Activated B cell treated with CpG ODN at 0.5 μM for 24 hours (primary cell): Measurements from ENCODE around the gene SH3D19. TPM values are rescaled to one million over a fixed set of nuclear protein-coding genes. Genes with fewer than 3 reads are reported as not detected.
"Not testable (repeated sequence)": the region's sequence is repeated elsewhere in the genome, so short reads cannot be mapped to it uniquely, and the experiment has no call there.

Source experiments
- ATAC-seq: fragments of 200-7000 bp; cut with Tn5 transposase; one replicate; pipeline ENCODE4 v1.10.0; 2021; ENCODE audit warnings: low read depth, mild to moderate bottlenecking, moderate library complexity
- CTCF ChIA-PET: fragments of 350-600 bp; sonication (Branson Sonifier 250); formaldehyde crosslinking; loops from one replicate; lab custom pipeline; 2021; ENCODE audit warnings: antibody characterized with exemption; lab: Charles Lee
- POLR2A ChIA-PET: fragments of 350-600 bp; sonication (Branson Sonifier 250); formaldehyde crosslinking; loops from one replicate; lab custom pipeline; 2021; ENCODE audit warnings: antibody characterized with exemption; lab: Charles Lee
- DNase-seq: peaks from one replicate; pipeline ENCODE4 v3.0.0; 2022
- H3K27ac Mint-ChIP-seq: one replicate; pipeline ENCODE4 v1.8.0; 2020; ENCODE audit warnings: mixed read lengths
- H3K27me3 Mint-ChIP-seq: one replicate; pipeline ENCODE4 v1.8.0; 2021; ENCODE audit warnings: mixed read lengths
- H3K36me3 Mint-ChIP-seq: one replicate; pipeline ENCODE4 v1.8.0; 2021; ENCODE audit warnings: low read depth, mixed read lengths
- H3K4me1 Mint-ChIP-seq: one replicate; pipeline ENCODE4 v1.8.0; 2021; ENCODE audit warnings: mixed read lengths
- H3K4me3 Mint-ChIP-seq: one replicate; pipeline ENCODE4 v1.8.0; 2020; ENCODE audit warnings: mild to moderate bottlenecking, mixed read lengths
- H3K9me3 Mint-ChIP-seq: one replicate; pipeline ENCODE4 v1.8.0; 2020; ENCODE audit warnings: mixed read lengths
- intact Hi-C: fragments of 100-400 bp; cut with micrococcal nuclease; formaldehyde crosslinking; loops from one replicate; pipeline ENCODE4 v1.15.1; 2024
- total RNA-seq: library from RNA; stranded (reverse); gene quantifications from 2 replicates; pipeline ENCODE4 v1.2.3, GENCODE V29; 2022
- TF ChIP-seq, protein P1 (sequence below): fragments of 200-600 bp; IDR thresholded peaks from one replicate; pipeline ENCODE4 v1.8.0; 2022; ENCODE audit warnings: antibody characterized with exemption, mild to moderate bottlenecking

The SH3D19 gene
- total RNA-seq, 1 donor from 2014 or later, result not detected

DNA sequence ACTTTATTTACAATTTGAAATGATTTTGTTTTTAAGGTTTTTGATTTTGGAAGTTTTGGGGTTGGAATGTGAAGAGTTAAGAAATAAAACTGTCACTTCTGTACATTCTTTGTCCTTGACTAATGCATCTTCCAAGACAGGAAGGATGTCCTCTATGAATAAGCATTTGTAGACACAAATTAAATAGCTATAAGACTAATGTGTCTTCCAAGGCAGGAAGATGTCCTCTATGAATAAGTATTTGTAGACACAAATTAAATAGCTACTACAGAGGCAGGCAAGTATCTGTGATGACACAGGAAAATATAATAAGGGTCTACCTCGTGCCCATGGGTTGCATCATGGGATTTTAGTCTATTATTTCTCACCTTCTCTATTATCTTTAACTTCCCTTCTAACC, 33.9 kb downstream of the SH3D19 start:
- H3K9me3 Mint-ChIP-seq, result peaks cover 4% of the 10 kb centered on the region

DNA sequence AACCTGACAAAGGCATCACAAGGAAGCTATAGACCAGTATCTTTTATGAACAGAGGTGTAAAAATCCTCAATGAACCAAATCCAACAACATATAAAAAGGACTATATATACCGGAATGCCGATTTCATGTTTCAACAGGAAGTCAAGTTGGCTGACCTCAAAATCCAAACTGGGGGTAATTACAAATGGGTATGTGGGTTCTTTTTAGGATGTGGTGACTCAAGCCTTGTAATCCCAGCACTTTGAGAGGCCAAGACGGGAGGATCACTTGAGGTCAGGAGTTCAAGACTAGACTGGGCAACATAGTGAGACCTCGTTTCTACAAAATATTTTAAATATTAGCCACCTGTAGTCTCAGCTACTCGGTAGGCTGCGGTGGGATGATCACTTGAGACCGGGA, 38.0 kb downstream of the SH3D19 start:
- ChIA-PET POLR2A (no interaction called here), CTCF (no interaction called here)
- DNase-seq, result no peak
- intact Hi-C loops, result no loop called here
- H3K27me3 Mint-ChIP-seq, result peaks cover 2% of the 10 kb centered on the region
- no peaks in the 10 kb centered on the region for H3K4me1 Mint-ChIP-seq
- H3K9me3 Mint-ChIP-seq, result peaks cover 14% of the 10 kb centered on the region
- no peak overlapping the region for H3K27ac Mint-ChIP-seq
- no peak for ATAC-seq
- TF ChIP-seq, protein P1, sequence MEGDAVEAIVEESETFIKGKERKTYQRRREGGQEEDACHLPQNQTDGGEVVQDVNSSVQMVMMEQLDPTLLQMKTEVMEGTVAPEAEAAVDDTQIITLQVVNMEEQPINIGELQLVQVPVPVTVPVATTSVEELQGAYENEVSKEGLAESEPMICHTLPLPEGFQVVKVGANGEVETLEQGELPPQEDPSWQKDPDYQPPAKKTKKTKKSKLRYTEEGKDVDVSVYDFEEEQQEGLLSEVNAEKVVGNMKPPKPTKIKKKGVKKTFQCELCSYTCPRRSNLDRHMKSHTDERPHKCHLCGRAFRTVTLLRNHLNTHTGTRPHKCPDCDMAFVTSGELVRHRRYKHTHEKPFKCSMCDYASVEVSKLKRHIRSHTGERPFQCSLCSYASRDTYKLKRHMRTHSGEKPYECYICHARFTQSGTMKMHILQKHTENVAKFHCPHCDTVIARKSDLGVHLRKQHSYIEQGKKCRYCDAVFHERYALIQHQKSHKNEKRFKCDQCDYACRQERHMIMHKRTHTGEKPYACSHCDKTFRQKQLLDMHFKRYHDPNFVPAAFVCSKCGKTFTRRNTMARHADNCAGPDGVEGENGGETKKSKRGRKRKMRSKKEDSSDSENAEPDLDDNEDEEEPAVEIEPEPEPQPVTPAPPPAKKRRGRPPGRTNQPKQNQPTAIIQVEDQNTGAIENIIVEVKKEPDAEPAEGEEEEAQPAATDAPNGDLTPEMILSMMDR, result no peak
- no peaks in the 10 kb centered on the region for H3K36me3 Mint-ChIP-seq
- H3K4me3 Mint-ChIP-seq, result no peak overlapping the region

More for the DNA sequence above, 33.9 kb downstream of the SH3D19 start:
- DNase-seq, result no peak
- ChIA-PET POLR2A (no interaction called here), CTCF (no interaction called here)
- intact Hi-C loops, result no loop called here
- no peaks in the 10 kb centered on the region for H3K4me1 Mint-ChIP-seq
- no peak overlapping the region for H3K4me3 Mint-ChIP-seq
- H3K36me3 Mint-ChIP-seq, result no peaks in the 10 kb centered on the region
- TF ChIP-seq, protein P1, result no peak
- no peaks in the 10 kb centered on the region for H3K27me3 Mint-ChIP-seq
- no peak overlapping the region for H3K27ac Mint-ChIP-seq
- no peak for ATAC-seq

- H3K27ac Mint-ChIP-seq, result no peak overlapping the region
- H3K9me3 Mint-ChIP-seq, result peaks cover 10% of the 10 kb centered on the region
- H3K4me3 Mint-ChIP-seq, result no peak overlapping the region
- POLR2A ChIA-PET, result no interaction called here
- intact Hi-C loops, result no loop called here
- TF ChIP-seq, protein P1, result no peak
- ATAC-seq (no peak), DNase-seq (no peak)
- CTCF ChIA-PET, result no interaction called here
- H3K36me3 Mint-ChIP-seq, result no peaks in the 10 kb centered on the region
- H3K4me1 Mint-ChIP-seq, result no peaks in the 10 kb centered on the region
- peaks cover 2% of the 10 kb centered on the region for H3K27me3 Mint-ChIP-seq
Measured at GRCh38 chr4:151284534-151285245, 40.7 kb downstream of the SH3D19 start.

- no peak within 1 kb of the TSS for H3K27ac Mint-ChIP-seq
Measured at GRCh38 chr4:151276787-151277562, 48.4 kb downstream of the SH3D19 start, which contains the start of gene PRSS48. Gene PRSS48, plus strand, starts transcription at chr4:151277161. Its CDS starts 12 bp downstream, at chr4:151277173.

DNA sequence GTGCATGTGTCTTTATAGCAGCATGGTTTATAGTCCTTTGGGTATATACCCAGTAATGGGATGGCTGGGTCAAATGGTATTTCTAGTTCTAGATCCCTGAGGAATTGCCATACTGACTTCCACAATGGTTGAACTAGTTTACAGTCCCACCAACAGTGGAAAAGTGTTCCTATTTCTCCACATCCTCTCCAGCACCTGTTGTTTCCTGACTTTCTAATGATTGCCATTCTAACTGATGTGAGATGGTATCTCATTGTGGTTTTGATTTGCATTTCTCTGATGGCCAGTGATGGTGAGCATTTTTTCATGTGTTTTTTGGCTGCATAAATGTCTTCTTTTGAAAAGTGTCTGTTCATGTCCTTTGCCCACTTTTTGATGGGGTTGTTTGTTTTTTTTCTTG, 56.5 kb downstream of the SH3D19 start:
- H3K36me3 Mint-ChIP-seq, intact Hi-C loops, H3K27ac Mint-ChIP-seq, H3K9me3 Mint-ChIP-seq, POLR2A ChIA-PET, ATAC-seq, H3K27me3 Mint-ChIP-seq, H3K4me3 Mint-ChIP-seq, DNase-seq, CTCF ChIA-PET, H3K4me1 Mint-ChIP-seq: not testable (repeated sequence)

More at GRCh38 chr4:151276787-151277562, 48.4 kb downstream of the SH3D19 start, which contains the start of gene PRSS48:
- no peak for DNase-seq
- TF ChIP-seq, protein P1, result no peak
- H3K27me3 Mint-ChIP-seq, result no peaks in the 10 kb centered on the region
- CTCF ChIA-PET, result no interaction called here
- no peak for ATAC-seq
- H3K4me1 Mint-ChIP-seq, result no peaks in the 10 kb centered on the region
- POLR2A ChIA-PET, result no interaction called here
- no peak within 1 kb of the TSS for H3K4me3 Mint-ChIP-seq
- intact Hi-C loops, result no loop called here
- H3K9me3 Mint-ChIP-seq, result no peaks in the 10 kb centered on the region
- H3K36me3 Mint-ChIP-seq, result no peaks in the 10 kb centered on the region
